GM23248 (cell line): ENCODE data around the gene LONP2.

Experiments used
- EZH2 ChIP-seq: fragments of 200-600 bp; sonication (generic); IDR thresholded peaks from 2 replicates; pipeline ENCODE4 v1.6.1; 2018; ENCODE audit warnings: antibody characterized with exemption, mild to moderate bottlenecking; ENCODE audit not compliant: insufficient read depth, poor library complexity, severe bottlenecking
- EZH2phosphoT487 ChIP-seq: fragments of 200-600 bp; sonication (generic); IDR thresholded peaks from 2 replicates; pipeline ENCODE4 v1.6.1; 2018; ENCODE audit warnings: antibody characterized with exemption, moderate library complexity, mild to moderate bottlenecking, low read depth; ENCODE audit not compliant: insufficient read depth

GRCh38 chr16:48384520-48385252 is 140.6 kb downstream of the LONP2 start:
- TF ChIP-seq EZH2 (no peak), EZH2phosphoT487 (no peak)
